Measurements from ENCODE around the gene MARK1.

Gene MARK1

GRCh38 chr1:220527908-220528678 lies at the start of gene MARK1:
MARK1 (plus strand) TSS chr1:220528136; CDS start chr1:220528823, 687 bp downstream.
- DNase-seq = peak; percentile 3

- DNase-seq = no peak
Measured at GRCh38 chr1:220483700-220484099, 44.2 kb upstream of the MARK1 start.

GRCh38 chr1:220484135-220484534 lies 43.8 kb upstream of the MARK1 start:
- no peak for DNase-seq

- no peak for DNase-seq
Measured at GRCh38 chr1:220485131-220485530, 42.8 kb upstream of the MARK1 start.

- no peak for DNase-seq
Measured at GRCh38 chr1:220485791-220486190, 42.1 kb upstream of the MARK1 start.

GRCh38 chr1:220487297-220487820 lies 40.6 kb upstream of the MARK1 start:
- peak; percentile 77 for DNase-seq

- DNase-seq = no peak
Measured at GRCh38 chr1:220491891-220492290, 36.0 kb upstream of the MARK1 start.

- DNase-seq = no peak
Measured at GRCh38 chr1:220497220-220497947, 30.6 kb upstream of the MARK1 start.

- DNase-seq = no peak
Measured at GRCh38 chr1:220498188-220498587, 29.7 kb upstream of the MARK1 start.

- DNase-seq = no peak
Measured at GRCh38 chr1:220500372-220500771, 27.6 kb upstream of the MARK1 start.

- no peak for DNase-seq
Measured at GRCh38 chr1:220504329-220504728, 23.6 kb upstream of the MARK1 start.

- DNase-seq = no peak
Measured at GRCh38 chr1:220507085-220507484, 20.9 kb upstream of the MARK1 start.

GRCh38 chr1:220511179-220511578 lies 16.8 kb upstream of the MARK1 start:
- DNase-seq = no peak

GRCh38 chr1:220511785-220512184 lies 16.2 kb upstream of the MARK1 start:
- no peak for DNase-seq

- no peak for DNase-seq
Measured at GRCh38 chr1:220513834-220514233, 14.1 kb upstream of the MARK1 start.

- DNase-seq = no peak
Measured at GRCh38 chr1:220514256-220514655, 13.7 kb upstream of the MARK1 start.

GRCh38 chr1:220516014-220516721 lies 11.8 kb upstream of the MARK1 start:
- no peak for DNase-seq

- DNase-seq = no peak
Measured at GRCh38 chr1:220516722-220517042, 11.3 kb upstream of the MARK1 start.

- DNase-seq = no peak
Measured at GRCh38 chr1:220521778-220522177, 6.2 kb upstream of the MARK1 start.

GRCh38 chr1:220526294-220526693 lies 1.6 kb upstream of the MARK1 start:
- DNase-seq = no peak

- DNase-seq = no peak
Measured at GRCh38 chr1:220527279-220527907, 543 bp upstream of the MARK1 start.

- no peak for DNase-seq
Measured at GRCh38 chr1:220528679-220529501, 954 bp downstream of the MARK1 start.

Data from inflammatory macrophage treated with lipopolysaccharide for 4 hours (primary cell).